Stimulated activated CD8-positive, alpha-beta memory T cell treated with anti-CD3 and anti-CD28 coated beads, Interleukin-2, amount 100 ng/mL, for 48 hours (primary cell): ENCODE data around the gene SLC6A2.

Experiments
- DNase-seq, 2 donors: peaks; one replicate each; pipeline ENCODE4 v3.0.0-alpha.2; 2020; ENCODE audit warnings: low read depth in 2 of 2

The SLC6A2 gene

GRCh38 chr16:55671206-55671973 lies 15.6 kb downstream of the SLC6A2 start:
- DNase-seq, result no peak

- DNase-seq, result no peak
These were observed 16.1 kb downstream of the SLC6A2 start for GRCh38 chr16:55671974-55672280.

- DNase-seq, result no peak
These were observed 16.7 kb downstream of the SLC6A2 start for GRCh38 chr16:55672471-55672870.

- DNase-seq, result no peak
These were observed 22.5 kb downstream of the SLC6A2 start for GRCh38 chr16:55678161-55678821.

GRCh38 chr16:55682086-55682485 lies 26.3 kb downstream of the SLC6A2 start:
- DNase-seq, result no peak

GRCh38 chr16:55685973-55686372 lies 30.2 kb downstream of the SLC6A2 start:
- no peak for DNase-seq

- no peak for DNase-seq
These were observed 30.9 kb downstream of the SLC6A2 start for GRCh38 chr16:55686671-55687070.

- no peak for DNase-seq
These were observed 32.0 kb downstream of the SLC6A2 start for GRCh38 chr16:55687802-55688201.

GRCh38 chr16:55690841-55691240 lies 35.1 kb downstream of the SLC6A2 start:
- no peak for DNase-seq

GRCh38 chr16:55691771-55692170 lies 36.0 kb downstream of the SLC6A2 start:
- no peak for DNase-seq

GRCh38 chr16:55695595-55695994 lies 39.8 kb downstream of the SLC6A2 start:
- DNase-seq, result no peak

- DNase-seq, result no peak
These were observed 42.1 kb downstream of the SLC6A2 start for GRCh38 chr16:55697867-55698266.

GRCh38 chr16:55698331-55698730 lies 42.5 kb downstream of the SLC6A2 start:
- DNase-seq, result no peak

- no peak for DNase-seq
These were observed 43.2 kb downstream of the SLC6A2 start for GRCh38 chr16:55698946-55699345.

- DNase-seq, result no peak
These were observed 43.8 kb downstream of the SLC6A2 start for GRCh38 chr16:55699616-55700015.

- no peak for DNase-seq
These were observed 44.3 kb downstream of the SLC6A2 start for GRCh38 chr16:55700067-55700466.

- no peak for DNase-seq
These were observed 45.2 kb downstream of the SLC6A2 start for GRCh38 chr16:55700961-55701360.

GRCh38 chr16:55701442-55702319 lies 45.9 kb downstream of the SLC6A2 start:
- DNase-seq, result peak; percentile 7 to 13

GRCh38 chr16:55703003-55704001 lies 47.5 kb downstream of the SLC6A2 start:
- DNase-seq, result no peak

GRCh38 chr16:55706739-55707384 lies 51.1 kb downstream of the SLC6A2 start:
- no peak for DNase-seq

- no peak for DNase-seq
These were observed 54.0 kb downstream of the SLC6A2 start for GRCh38 chr16:55709801-55710200.
